Measurements from ENCODE around the gene WSB2. TPM values are rescaled to one million over a fixed set of nuclear protein-coding genes. Genes with fewer than 3 reads are reported as not detected.

The WSB2 gene
- total and polyA plus RNA-seq, 10 of the 15 experiments (the other 5 are each of a cell fraction or from before 2014, with no cell fraction given) = 18.3 to 82.6 (median 43.7) TPM

- TF ChIP-seq CBX3 (IDR thresholded peaks at IDR 0.05; ENCODE audit: borderline replicate concordance, low read depth) (no peak), BRCA1 (IDR thresholded peaks at IDR 0.05; ENCODE audit: low read depth, low read length) (no peak), POLR2AphosphoS5 (IDR thresholded peaks at IDR 0.05; ENCODE audit: low read length) (no peak), BHLHE40 (IDR thresholded peaks at IDR 0.05; ENCODE audit: borderline replicate concordance in 1 of 2, low read depth in 2 of 2, low read length in 1 of 2) (peak in 1 of 2 experiments; percentile 52; a peak in 2 of 4 replicates), MXI1 (IDR thresholded peaks at IDR 0.05; ENCODE audit: low read depth, low read length) (0 out of 2 replicates have a peak, but pooled peaks have one; percentile 10), ZNF24 (IDR thresholded peaks at IDR 0.05) (no peak), NR2F1 (conservative IDR thresholded peaks at IDR 0.05) (no peak), SMC3 (IDR thresholded peaks at IDR 0.05; ENCODE audit: borderline replicate concordance, low read length) (no peak), NKRF (conservative IDR thresholded peaks at IDR 0.05) (no peak), NBN (IDR thresholded peaks at IDR 0.05) (peak; percentile 84), IKZF1 (conservative IDR thresholded peaks at IDR 0.05) (0 out of 2 replicates have a peak, but pooled peaks have one; percentile 2), HDGF (IDR thresholded peaks at IDR 0.05) (no peak), DPF2 (IDR thresholded peaks at IDR 0.05) (no peak), ZSCAN29 (IDR thresholded peaks at IDR 0.05) (no peak), MAX (IDR thresholded peaks at IDR 0.05; ENCODE audit: low read depth, low read length) (no peak), FOXK2 (IDR thresholded peaks at IDR 0.05) (no peak), MTA2 (IDR thresholded peaks at IDR 0.05; ENCODE audit: low read depth) (peak; percentile 24), KLF5 (IDR thresholded peaks at IDR 0.05; ENCODE audit: partially characterized antibody) (no peak), PAX8 (IDR thresholded peaks at IDR 0.05) (no peak), E2F4 (IDR thresholded peaks at IDR 0.05; ENCODE audit: low read depth, low read length) (no peak), CBX5 (IDR thresholded peaks at IDR 0.05; ENCODE audit: low read depth) (no peak)
- TF ChIP-seq, protein P1, sequence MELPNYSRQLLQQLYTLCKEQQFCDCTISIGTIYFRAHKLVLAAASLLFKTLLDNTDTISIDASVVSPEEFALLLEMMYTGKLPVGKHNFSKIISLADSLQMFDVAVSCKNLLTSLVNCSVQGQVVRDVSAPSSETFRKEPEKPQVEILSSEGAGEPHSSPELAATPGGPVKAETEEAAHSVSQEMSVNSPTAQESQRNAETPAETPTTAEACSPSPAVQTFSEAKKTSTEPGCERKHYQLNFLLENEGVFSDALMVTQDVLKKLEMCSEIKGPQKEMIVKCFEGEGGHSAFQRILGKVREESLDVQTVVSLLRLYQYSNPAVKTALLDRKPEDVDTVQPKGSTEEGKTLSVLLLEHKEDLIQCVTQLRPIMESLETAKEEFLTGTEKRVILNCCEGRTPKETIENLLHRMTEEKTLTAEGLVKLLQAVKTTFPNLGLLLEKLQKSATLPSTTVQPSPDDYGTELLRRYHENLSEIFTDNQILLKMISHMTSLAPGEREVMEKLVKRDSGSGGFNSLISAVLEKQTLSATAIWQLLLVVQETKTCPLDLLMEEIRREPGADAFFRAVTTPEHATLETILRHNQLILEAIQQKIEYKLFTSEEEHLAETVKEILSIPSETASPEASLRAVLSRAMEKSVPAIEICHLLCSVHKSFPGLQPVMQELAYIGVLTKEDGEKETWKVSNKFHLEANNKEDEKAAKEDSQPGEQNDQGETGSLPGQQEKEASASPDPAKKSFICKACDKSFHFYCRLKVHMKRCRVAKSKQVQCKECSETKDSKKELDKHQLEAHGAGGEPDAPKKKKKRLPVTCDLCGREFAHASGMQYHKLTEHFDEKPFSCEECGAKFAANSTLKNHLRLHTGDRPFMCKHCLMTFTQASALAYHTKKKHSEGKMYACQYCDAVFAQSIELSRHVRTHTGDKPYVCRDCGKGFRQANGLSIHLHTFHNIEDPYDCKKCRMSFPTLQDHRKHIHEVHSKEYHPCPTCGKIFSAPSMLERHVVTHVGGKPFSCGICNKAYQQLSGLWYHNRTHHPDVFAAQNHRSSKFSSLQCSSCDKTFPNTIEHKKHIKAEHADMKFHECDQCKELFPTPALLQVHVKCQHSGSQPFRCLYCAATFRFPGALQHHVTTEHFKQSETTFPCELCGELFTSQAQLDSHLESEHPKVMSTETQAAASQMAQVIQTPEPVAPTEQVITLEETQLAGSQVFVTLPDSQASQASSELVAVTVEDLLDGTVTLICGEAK (IDR thresholded peaks at IDR 0.05; ENCODE audit: borderline replicate concordance) = no peak
- TF ChIP-seq, protein P2, sequence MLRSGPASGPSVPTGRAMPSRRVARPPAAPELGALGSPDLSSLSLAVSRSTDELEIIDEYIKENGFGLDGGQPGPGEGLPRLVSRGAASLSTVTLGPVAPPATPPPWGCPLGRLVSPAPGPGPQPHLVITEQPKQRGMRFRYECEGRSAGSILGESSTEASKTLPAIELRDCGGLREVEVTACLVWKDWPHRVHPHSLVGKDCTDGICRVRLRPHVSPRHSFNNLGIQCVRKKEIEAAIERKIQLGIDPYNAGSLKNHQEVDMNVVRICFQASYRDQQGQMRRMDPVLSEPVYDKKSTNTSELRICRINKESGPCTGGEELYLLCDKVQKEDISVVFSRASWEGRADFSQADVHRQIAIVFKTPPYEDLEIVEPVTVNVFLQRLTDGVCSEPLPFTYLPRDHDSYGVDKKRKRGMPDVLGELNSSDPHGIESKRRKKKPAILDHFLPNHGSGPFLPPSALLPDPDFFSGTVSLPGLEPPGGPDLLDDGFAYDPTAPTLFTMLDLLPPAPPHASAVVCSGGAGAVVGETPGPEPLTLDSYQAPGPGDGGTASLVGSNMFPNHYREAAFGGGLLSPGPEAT (IDR thresholded peaks at IDR 0.05; ENCODE audit: low read depth) = no peak
Measured at GRCh38 chr12:118061011-118061872, at the start of gene WSB2 (continued).
